GM13977 (cell line): Measurements from ENCODE around the gene TMEM132C.

ENCODE experiments used
- DNase-seq: peaks from one replicate; pipeline ENCODE4 v3.0.0; 2012; ENCODE audit warnings: low spot score
- in situ Hi-C: fragments of 300-500 bp; cut with MboI; formaldehyde crosslinking; loops from one replicate; pipeline ENCODE4 v1.12.0; 2022; ENCODE audit warnings: low sequenced_read_pairs, low pct_unique_long_range_greater_than_20kb, mixed read lengths, inconsistent platforms; ENCODE audit not compliant: unreplicated experiment
- TF ChIP-seq, protein P1 (sequence below): IDR thresholded peaks from 2 replicates; pipeline ENCODE4 v1.5.1; 2012; ENCODE audit warnings: mild to moderate bottlenecking, control low read depth; ENCODE audit not compliant: insufficient read depth; ENCODE audit errors: extremely low read depth, missing control alignments

Gene TMEM132C

DNA sequence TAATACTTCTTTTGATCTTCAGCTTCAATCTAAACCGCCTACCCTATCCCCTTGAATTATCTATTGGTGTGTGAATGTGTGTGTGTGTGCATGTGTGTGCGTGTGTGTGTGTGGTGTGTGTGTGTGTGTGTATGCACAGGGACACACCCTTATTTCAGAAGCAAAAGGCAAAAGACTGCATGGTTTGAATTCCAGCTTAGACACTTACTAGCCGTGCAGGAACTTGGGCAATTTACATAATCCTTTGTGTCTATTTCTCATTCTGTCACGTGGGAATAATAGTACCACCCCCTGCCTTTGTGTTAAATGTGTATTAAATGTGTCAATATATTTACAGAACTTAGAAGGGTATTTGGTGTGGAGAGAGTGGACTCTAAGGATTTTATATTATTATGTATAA lies 251.7 kb downstream of the TMEM132C start:
- in situ Hi-C loops, result no loop called here
- DNase-seq, result no peak
- TF ChIP-seq, protein P1, sequence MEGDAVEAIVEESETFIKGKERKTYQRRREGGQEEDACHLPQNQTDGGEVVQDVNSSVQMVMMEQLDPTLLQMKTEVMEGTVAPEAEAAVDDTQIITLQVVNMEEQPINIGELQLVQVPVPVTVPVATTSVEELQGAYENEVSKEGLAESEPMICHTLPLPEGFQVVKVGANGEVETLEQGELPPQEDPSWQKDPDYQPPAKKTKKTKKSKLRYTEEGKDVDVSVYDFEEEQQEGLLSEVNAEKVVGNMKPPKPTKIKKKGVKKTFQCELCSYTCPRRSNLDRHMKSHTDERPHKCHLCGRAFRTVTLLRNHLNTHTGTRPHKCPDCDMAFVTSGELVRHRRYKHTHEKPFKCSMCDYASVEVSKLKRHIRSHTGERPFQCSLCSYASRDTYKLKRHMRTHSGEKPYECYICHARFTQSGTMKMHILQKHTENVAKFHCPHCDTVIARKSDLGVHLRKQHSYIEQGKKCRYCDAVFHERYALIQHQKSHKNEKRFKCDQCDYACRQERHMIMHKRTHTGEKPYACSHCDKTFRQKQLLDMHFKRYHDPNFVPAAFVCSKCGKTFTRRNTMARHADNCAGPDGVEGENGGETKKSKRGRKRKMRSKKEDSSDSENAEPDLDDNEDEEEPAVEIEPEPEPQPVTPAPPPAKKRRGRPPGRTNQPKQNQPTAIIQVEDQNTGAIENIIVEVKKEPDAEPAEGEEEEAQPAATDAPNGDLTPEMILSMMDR, result no peak

DNA sequence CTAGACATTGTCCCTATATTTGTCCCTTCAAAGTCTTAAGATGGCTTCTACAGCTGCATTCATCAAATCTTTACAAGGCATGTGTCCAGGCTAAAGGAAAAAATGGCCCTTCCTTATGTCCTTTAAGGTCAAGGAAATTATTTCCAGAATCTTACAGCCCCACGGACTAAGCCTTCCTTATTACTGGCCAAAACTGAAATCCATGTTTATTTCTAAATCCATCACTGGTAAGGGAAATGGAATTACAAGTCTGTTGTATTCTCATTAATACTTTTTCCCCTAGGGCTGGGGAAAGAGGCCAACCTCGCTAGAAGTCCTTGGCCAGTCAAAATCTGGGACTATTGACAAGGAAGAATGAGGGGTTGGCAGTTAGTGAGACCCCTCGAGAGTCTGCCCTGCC lies 252.5 kb downstream of the TMEM132C start:
- TF ChIP-seq, protein P1, result no peak
- in situ Hi-C loops, result no loop called here
- DNase-seq, result no peak

DNA sequence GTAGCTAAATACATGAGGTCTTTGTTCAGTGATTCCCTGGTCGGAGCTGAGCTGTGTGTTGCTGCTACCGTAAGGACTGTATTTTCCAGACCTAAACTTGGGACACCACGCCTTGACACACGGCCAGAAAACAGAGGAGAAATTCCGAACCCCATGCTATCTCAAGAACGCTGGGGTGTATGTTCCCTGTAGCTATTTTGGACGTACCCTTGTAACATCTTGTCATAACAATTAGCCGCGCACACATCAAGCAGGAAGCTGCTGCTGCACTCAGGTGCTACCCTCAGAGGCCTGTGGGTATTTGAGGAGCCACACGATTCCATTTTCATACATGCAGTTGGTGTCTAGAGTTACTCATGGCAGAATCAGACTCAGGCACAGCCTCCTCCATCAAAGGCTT lies 255.0 kb downstream of the TMEM132C start:
- TF ChIP-seq, protein P1, result no peak
- DNase-seq, result no peak
- in situ Hi-C loops, result no loop called here

DNA sequence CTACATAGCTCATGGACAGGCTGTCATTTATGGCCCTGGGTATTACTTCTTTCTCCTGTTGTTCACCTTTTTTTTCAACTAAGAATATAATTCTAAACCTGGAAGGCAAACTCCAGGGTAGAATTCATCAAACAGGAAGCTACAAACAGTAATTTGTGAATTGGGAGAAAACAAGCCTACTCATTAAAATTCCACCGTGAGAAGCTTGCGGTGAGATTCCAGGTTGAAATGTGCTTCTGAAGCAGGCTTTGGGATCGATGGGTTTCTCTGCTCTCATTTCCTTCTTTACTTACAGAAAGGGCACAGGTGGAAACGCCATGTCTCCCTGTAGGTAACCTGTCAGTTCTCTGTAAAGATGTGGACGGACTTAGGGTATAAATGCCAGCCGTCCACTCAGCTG lies 257.5 kb downstream of the TMEM132C start:
- no peak for DNase-seq
- TF ChIP-seq, protein P1, result no peak
- in situ Hi-C loops, result no loop called here

DNA sequence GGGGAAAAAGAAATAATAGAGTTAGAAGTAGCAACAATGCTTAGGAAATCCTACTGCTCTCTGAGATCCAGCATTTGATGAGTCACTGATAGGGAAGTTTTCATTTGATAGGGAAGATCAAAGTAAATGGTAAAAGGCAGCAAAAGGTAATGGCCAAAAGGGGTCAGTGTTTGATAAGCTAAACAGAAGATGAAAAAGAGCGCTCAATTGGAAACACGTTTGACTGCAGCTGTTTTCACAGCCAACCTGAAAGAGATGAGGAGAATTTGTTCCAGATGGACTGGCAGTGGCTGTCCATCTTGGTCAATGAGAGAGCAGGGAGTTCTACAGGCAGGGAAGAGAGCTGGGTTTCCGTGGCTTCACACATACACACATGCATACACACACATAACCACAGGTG lies 264.2 kb downstream of the TMEM132C start:
- TF ChIP-seq, protein P1, result no peak
- DNase-seq, result no peak
- in situ Hi-C loops, result no loop called here

DNA sequence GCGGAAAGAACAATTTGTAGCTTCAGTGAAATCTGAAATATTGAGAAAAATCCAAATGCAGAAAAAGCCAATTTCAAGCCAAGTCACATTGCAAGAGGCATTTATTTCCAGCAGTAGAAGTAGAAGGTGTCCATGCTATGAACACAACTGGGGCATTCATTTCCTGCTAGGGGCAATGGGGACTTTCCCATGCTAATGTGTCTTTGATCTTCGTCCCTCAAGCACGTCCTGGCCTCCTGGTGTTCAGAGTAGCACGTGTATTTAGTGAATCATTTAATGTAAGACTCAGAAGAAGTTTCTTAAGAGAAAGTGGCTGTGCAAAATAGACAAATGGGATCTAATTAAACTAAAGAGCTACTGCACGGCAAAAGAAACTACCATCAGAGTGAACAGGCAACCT lies 267.9 kb downstream of the TMEM132C start:
- no peak for DNase-seq
- TF ChIP-seq, protein P1, result no peak
- in situ Hi-C loops, result no loop called here

DNA sequence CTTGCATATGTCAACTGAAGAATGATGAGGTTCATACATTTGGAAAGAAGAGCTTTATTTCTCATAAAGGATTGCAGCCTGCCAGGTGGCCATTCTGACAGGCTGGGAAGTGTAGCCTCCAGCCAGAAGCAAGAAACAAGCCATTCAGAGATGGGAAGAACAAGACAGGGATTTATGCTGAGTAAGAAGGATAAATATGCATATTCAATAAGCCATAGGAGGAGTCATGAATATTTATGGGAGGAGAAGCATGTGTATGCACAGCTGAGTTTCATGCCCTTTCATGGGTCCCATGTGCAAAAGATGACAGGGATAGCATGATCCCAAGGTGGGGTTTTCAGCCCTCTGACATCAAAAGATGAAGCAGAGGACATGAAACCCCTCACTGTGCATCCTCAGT lies 269.8 kb downstream of the TMEM132C start:
- TF ChIP-seq, protein P1, result no peak
- no peak for DNase-seq
- in situ Hi-C loops, result no loop called here
